MV-4-11 (cell line): Measurements from ENCODE around the gene ABCF1.
"Not testable (repeated sequence)": the region's sequence is repeated elsewhere in the genome, so short reads cannot be mapped to it uniquely, and the experiment has no call there.

Experiments used
- DNase-seq: peaks from one replicate; lab custom pipeline; 2025; lab: John Stamatoyannopoulos, UW

Gene ABCF1

DNA sequence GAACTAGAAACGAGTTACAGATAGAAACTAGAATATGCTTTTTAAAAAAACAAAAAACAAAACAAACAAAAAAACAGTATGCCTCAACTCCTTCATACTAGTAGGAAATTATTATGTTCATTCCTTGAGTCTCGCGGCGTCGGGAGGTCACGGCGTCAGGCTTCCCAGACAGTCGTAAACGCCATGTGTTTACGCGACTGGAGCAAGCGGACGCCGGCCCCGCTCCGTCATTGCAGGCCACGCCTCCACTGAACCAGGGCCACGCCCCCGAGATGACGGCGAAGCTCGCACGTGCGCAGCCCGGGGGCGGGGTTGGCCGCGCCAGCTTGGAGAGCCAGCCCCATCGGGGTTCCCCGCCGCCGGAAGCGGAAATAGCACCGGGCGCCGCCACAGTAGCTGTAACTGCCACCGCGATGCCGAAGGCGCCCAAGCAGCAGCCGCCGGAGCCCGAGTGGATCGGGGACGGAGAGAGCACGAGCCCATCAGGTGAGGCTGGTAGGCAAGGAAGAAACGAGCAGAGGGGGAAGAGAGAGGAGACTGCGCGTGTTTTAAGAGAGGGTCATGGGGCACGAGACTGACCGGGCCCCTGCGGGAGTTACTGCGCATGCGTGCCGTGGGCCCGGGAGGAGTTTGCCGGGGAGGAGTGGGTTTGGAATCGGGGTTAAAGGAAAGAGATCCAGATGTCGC is at the start of gene ABCF1:
ABCF1 (plus strand) TSS at position 368 of the 687 bp plus-strand sequence; CDS start at position 414, 46 bp downstream.
- peak; percentile 95 for DNase-seq

DNA sequence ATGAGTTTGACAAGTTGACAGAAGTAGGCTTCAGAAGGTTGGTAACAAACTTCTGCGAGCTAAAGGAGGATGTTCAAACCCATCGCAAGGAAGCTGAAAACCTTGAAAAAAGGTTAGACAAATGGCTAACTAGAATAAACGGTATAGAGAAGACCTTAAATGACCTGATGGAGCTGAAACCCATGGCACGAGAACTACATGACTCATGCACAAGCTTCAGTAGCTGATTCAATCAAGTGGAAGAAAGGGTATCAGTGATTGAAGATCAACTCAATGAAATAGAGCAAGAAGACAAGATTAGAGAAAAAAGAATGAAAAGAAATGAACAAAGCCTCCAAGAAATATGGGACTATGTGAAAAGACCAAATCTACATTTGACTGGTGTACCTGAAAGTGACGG is 49.3 kb upstream of the ABCF1 start:
- not testable (repeated sequence) for DNase-seq

DNA sequence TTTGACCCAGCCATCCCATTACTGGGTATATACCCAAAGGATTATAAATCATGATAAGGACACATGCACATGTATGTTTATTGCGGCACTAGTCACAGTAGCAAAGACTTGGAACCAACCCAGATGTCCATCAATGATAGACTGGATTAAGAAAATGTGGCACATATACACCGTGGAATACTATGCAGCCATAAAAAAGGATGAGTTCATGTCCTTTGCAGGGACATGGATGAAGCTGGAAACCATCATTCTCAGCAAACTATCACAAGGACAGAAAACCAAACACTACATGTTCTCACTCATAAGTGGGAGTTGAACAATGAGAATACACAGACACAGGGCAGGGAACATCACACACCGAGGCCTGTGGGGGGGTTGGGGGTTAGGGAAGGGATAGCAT is 44.8 kb upstream of the ABCF1 start:
- not testable (repeated sequence) for DNase-seq

DNA sequence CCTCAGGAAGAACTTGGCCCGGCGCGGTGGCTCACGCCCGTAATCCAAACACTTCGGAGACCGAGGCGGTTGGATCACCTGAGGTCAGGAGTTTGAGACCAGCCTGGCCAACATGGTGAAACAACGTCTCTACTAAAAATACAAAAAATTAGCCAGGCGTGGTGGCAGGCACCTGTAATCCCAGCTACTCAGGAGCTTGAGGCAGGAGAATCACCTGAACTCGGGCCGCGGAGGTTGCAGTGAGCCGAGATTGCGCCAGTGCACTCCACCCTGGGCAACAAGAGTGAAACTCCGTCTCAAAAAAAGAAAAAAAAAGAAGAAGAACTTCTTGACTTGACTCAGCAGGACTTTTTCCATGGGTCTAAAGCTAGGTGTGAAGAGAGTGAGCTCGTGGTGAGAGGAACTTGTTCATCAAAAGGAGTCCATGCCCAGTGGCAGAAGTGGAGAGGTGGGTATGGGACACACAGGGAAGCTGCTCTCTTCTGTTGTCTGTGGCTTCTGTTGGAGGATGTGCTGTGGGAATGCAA is 41.8 kb upstream of the ABCF1 start:
- DNase-seq, result peak; percentile 53

DNA sequence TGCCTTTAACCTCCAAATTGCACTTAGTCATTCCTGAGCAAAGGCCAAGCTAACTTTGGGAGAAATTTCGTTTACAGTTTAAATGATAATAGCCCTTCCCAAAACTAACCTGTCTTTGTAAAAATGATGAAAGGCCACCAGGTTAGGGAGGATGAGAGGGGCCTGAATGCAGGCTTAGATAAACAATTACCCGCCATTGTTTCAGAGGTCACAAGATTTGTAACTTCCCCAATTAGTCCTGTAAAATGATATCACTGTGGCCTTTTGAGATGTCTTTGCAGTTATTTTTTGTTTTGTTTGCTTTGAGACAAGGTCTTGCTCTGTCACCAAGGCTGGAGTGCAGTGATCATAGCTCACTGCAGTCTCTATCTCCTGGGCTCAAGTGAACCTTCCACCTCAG is 41.2 kb upstream of the ABCF1 start:
- peak; percentile 45 for DNase-seq

DNA sequence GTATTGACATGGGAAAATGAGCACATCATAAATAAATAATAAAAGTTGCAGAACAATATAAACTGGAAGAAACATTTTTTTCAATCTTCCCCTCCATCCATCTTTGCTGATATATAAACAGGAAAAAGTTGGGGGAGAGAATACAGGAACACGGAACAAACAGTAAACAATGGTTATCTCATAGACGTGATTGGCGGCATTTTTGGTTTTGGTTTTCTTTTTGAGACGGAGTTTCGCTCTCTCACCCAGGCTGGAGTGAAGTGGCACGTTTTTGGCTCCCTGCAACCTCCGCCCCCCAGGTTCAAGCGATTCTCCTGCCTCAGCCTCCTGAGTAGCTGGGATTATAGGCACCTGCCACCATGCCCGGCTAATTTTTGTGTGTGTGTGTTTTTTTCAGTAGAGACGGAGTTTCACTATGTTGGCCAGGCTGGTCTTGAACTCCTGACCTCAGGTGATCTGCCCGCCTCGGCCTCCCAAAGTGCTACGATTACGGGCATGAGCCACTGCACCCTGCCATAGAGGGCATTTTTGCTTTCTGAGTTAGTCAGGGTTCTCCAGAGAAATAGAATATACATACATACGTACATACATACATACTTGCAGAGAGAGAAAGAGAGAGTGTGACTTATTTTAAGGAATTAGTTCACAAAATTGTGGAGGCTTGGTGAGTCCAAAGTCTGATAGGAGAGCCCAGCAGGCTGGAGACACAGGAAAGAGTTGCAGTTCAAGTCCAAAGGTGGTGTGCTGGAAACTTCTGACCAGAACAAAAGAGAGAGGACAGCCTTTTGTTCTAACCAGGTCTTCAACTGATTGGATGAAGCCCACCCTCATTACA is 37.6 kb upstream of the ABCF1 start:
- DNase-seq, result no peak

DNA sequence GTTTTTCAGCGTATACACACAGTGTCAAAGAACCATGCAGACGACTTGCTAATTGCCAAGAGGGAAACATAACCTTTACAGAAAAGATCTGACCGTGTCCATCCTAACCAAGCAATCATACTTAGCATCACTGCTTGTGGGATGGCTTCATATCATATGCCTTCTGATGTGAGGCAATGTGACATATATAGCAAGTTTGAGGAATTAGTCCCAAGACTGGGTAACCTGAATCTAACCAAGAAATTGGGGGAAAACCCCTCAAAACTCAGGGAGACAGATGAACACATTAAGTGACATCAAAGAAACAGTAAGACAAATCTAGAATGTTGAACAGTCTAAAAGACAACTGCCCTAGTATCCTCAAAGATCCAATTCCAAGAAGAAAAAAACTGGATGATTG is 33.3 kb upstream of the ABCF1 start:
- no peak for DNase-seq

DNA sequence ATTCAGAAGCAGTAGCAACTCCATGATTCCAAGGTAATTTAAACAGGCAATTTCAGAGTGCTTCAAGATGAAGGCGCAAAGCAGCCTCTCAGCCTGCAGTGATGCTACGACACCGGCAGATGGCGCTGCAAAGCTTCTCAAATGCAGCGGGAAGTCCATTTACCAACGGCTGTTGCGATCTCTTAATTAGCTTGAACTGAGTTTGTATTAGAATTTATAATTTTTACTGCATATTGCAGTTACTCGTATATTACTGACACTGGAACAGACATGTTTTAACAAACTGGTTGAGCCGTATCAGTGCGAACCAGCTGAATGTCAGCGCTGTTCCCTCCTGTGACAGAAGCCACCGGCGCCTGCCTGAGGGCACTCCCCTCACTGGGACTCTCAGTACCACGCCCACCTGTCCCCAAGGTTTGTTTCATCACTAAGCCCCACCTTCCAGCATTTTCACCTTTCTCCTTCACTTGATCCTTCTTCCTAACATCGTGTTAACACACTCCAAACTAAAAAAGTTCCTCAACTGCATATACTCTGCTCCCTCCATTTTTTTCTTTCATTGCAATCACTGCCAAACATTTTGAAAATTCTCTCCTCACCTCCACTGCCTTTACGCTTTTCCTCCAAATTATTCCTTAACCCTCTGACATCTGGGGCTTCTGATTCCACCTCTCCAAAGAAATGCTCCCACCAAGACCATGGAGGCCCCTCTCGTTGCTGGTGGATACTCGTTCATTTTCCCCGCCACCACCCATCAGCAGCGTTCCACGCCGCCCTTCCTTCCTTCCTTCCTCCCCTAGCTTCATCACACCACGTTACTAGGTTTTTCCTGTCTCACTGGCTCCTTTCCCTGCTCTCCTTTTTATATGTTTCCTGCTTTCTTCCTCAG is 29.5 kb upstream of the ABCF1 start:
- peak; percentile 80 for DNase-seq

DNA sequence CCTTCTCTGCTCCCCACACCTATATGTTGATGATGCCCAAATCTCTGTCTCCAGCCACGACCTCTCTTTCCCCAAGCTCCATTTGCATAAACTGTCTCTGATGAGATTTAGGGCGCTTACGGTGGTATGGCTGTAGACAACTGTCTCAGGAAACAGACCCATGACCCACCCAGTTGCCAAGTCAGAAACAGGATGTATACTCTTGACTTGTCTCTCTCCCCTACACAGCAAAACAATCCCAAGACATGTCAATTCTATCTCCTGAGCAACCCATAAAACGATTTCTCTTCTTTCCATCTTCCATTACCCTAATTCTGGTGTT is 28.9 kb upstream of the ABCF1 start:
- no peak for DNase-seq

DNA sequence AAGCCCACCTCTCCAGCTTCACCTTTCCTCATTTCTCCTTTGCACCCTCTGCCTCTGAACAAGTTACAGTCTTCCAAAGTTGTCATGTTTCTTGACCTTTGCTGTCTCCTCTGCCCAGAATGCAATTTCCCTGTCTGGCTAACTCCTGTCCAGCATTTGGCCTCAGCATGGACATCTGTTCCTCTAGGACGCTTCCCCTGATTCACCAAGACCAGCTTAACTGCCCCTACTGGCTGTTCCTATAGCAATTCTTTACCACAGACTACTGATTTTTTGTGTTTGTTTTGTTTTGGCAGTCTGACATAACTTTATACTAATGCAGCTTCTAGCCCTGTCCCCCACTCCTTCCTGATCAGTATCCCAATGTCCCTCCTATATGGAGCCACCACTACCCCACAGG is 28.3 kb upstream of the ABCF1 start:
- DNase-seq, result no peak

DNA sequence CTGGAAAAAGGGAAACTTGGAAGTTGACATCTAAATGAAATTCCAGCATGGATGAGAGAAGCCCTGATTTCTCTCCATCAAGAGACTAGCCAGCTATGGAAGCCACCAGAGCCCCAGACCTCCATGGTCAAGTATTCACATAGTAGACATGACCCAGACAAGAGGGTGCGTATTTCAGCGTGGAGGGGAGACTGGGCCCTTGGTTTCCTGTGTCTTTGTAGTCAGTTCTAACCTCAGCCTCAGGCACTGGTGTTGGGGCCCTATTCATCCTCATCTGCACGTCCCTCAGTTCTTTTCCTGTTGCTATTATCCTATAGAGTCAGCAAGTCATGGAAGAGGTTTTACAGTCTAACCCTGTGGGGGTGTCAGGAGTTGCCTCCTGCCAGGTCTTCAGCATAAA is 27.4 kb upstream of the ABCF1 start:
- DNase-seq, result no peak

DNA sequence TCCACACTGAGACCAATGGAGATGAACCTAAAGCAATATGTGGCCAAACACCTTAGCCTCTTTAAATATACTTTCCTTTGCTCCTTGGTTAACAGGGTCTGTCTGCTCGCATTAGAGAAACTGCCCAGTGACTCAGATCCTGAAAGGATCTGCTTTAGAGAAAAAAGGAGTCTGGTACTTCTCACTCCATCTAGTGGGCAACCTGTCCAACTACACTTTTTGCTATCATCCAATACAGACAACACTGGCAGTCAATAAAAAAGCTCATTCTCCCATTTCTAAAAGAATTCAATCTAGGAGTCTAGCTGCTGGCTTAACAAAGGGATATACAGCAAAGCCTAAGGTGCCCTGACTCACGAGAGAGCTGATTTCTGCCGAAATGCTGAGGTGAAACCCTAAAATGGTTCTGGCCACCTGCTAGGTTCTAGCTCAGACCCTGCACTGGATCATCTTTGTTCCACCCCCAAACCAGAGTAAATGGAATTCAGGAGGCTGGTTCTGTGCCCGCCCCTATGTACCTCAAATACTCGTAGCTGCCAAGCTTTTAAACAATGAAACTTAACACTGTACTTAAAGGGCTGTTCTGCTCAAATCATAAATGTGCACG is 26.5 kb upstream of the ABCF1 start:
- DNase-seq, result peak; percentile 69

DNA sequence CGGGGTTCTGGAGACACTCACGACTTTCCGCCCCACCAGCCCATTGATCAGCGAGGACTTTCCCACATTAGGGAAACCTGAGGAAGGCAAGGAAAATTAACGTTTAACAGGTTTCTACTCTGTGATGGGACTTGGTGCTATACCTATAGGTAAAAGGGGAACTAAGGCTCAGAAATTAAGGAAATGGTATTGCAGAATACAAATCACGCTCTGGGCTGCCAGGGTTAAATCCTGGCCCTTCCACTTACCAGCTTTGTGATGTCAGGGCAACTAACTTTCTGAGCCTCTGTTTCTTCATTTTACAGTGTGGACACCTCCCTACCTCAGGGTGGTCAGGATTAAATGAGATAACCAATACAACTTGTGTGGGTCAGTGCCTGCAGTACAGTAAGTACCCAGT is 23.8 kb upstream of the ABCF1 start:
- DNase-seq, result peak; percentile 6

DNA sequence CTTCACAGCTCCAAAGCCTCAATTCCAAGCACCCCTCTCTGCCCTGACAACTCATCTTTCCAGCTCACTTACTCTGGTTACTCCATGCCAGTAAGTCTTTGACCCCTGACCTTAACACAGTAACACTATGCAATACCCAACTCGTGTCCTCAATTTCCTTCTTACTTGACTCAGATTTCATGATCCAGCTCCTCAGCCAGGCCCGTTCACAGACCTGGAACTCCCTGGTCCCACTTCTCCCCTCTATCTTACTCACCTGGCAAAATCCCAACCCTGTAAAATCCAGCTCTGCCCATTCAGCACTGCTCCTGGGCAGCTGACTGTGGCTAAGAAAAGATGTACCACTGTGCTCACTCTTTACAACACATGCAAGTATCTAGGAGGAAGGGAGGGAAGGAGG is 22.9 kb upstream of the ABCF1 start:
- no peak for DNase-seq

DNA sequence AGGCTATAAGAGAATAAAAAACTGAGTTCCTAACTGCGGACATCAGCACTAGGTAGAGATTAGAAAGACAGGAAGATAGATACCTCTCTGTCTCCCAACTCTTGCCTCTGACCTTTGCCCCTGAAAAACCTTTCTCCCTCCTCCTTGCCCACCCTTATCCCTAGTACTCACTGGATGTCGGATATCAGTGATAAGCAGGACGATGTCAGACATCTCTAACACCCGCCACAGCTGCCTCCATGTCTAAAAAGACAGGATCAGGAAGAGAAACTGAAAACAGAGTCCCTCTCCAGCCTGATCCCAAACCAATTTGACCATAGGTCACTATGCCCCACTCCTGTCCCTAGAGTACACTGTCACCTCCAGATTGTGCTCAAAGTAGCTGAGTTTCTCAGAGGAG is 16.8 kb upstream of the ABCF1 start:
- no peak for DNase-seq

DNA sequence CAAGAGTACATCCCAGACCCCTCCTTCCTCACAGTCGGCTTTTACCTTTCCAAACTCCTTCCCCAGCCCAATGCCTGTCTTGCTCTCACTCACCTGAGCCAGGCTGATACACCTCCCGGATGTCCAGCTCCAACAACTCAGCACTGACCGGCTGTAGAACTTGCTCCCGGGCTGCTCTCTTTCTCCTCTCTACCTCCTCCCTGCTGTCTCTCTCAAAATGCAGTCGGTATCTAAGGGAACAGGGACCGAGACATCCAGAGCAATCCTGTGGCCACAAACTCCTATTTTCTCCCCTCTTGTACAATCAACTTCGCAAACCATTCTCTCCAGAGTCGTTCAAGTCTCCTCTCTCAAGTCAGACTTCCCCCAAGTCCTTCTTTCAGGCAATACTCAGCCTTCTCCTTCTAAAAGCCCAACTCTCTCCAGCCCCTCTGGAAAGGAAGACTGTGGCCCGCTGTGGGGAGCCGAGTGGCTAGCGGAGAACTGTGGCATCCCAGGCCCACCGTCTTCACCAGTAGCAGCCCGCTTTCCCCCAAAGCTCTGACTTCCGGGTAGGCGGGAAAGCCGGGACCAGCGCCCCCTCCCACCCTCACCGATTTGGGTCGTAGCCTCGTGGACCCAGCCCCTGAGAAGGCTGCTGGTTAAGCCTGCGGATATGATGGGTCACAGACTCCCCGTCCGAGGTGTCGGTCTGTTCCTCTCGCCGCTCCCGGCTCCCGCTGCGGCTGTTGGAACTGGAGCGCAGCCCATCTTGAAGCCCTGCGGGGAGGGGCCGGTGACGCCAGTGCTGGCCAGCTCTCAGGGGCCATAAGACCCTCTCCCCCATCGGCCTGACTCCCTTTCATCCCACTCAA is 16.1 kb upstream of the ABCF1 start:
- peak; percentile 11 for DNase-seq

DNA sequence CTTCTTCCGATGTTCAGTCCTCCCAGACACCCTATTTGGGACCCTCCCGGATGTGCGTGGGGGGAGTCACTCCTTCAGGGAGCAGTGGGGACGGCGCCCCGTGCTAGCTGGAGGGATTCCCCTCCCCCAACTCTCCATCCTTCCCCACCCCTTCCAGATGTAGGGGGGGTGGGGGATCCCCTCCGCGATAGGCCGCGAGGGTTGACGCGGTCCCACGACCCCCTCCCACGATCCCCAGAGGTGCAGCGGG is 15.5 kb upstream of the ABCF1 start:
- no peak for DNase-seq

DNA sequence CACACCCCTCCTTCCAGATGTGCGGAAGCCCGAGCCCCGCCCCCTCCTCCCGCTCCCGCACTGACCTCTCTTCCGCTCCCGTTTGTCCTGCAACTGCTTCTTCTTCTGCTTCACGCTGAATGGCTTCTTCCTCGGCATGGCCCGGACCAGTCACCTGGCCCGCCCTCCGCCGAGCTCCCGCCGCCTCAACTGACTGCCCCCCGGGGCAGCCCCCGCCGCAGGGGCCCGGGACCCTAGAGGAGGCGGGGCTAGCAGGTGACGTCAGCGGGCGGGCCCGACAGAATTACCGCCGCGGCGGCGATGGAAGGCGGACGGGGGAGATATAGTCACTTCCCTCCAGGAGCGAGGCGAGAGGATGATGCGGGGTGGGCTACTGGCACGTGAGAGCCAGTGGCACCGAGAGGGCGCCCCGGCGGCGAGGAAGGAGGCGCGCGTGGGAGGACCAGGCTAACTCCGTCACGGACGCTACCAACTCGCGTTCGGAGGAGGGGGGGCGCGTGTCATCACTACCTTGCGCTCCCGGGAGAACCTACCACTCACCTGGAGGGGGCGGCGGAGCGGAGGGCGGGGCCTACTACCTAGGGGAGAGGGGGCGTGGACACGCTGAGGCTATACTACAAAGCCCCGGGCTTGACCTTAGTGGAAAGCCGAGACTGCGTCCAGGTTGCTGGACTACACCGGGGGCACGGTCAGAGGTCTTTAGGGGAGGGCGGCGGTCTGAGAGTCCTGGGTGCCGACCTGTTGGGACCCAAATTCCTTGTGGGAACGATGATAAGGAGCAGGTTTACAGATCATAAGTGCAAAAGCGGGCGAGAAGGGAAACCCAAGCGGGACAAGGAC is 15.0 kb upstream of the ABCF1 start, which contains the start of gene GNL1:
GNL1 (minus strand) TSS at position 424 of the 840 bp plus-strand sequence; CDS start at position 138, 286 bp downstream.
- peak; percentile 76 for DNase-seq

DNA sequence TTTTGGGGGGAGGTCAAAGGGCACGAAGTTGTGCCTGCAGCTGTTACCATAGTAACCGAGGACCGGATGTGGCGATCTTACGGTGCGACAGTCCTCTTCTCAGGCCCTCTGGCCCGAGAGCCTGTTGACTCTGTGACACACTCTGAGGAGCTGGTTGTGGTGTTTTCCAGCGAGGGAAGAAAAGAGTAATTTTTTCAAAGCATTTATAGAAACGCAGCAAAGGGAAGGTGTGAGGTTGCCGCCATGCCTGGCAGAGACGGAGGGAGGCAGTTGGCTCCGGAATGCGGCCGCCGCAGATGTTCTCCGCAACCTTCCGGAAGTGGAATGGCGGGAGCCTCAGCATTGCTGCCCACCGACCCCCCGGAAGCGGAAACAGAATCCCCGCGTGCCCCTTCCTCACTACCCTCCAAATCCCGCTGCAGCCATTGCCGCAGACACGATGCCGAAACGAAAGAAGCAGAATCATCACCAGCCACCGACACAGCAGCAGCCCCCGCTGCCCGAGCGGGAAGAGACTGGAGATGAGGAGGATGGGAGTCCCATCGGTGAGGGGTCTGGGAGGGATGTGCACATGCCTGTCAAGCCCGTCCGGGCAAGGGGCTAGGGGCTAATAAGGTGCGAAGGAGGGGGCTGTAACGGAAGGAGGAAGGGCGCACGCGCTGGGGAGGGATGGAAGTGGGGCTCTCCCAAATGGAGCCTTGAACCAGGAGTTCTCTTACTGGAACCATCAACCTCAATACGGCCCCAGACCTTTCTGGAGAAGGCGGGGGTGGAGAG is 14.1 kb upstream of the ABCF1 start, which contains the start of gene PRR3:
PRR3 (plus strand) TSS at position 390 of the 777 bp plus-strand sequence; CDS start at position 440, 50 bp downstream.
- DNase-seq, result peak; percentile 90
